Stimulated activated CD8-positive, alpha-beta memory T cell treated with anti-CD3 and anti-CD28 coated beads, Interleukin-2, amount 100 ng/mL, for 1 hour (primary cell): Measurements from ENCODE around the gene GFOD1.

Source experiments
- DNase-seq, 2 donors: peaks; one replicate each; pipeline ENCODE4 v3.0.0-alpha.2; 2020; ENCODE audit warnings: low read depth in 2 of 2

Gene GFOD1

GRCh38 chr6:13425270-13425873, 62.0 kb downstream of the GFOD1 start:
- no peak for DNase-seq

GRCh38 chr6:13423252-13423651, 64.1 kb downstream of the GFOD1 start:
- DNase-seq, result no peak

DNA sequence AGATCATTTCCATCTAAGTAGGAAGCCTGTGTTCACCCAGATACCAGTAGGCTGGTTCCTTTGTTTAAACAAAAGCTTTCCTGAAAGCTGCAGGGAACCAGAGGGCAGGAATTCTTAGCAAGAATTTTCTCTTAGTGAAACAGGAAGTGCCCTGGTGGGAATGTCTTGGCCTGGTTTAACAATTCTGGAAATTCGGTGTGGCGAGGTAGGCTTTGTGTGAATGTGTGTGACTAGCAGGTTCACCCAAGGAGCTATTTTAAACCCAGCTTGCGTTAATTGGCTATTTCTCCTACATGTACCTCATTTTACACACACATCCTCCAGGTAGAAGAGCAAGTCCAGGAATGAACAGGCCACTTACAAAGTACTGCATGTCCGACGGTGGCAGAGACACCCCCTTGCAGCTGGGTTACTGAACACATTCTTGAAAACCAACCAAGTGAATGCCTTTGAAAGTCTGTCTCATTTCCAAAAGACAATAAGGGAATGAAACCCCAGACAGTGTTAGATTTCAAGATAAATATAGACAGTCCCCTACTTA, 64.6 kb downstream of the GFOD1 start:
- DNase-seq, result no peak

- DNase-seq, result no peak
Measured at GRCh38 chr6:13421425-13422059, 65.9 kb downstream of the GFOD1 start.

DNA sequence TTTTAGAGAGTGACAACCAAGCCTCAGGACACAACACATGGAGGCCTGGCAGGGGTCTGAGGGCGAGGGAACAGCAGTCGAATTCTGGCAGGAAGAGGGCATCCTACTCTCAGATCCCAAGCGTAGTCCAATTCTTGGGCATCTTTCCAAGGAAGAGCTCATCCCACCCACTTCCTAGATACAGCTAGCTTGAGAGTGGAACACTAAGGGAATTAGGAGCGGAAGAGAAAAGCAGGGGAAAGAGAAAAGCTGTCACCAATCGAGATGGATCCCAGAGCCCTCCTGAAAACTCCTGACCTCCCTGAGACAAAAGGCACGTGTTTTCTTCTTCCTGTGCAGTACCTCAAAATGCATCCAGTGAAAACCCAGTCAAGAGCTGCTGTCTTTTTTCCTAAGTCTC, 67.1 kb downstream of the GFOD1 start:
- no peak for DNase-seq

DNA sequence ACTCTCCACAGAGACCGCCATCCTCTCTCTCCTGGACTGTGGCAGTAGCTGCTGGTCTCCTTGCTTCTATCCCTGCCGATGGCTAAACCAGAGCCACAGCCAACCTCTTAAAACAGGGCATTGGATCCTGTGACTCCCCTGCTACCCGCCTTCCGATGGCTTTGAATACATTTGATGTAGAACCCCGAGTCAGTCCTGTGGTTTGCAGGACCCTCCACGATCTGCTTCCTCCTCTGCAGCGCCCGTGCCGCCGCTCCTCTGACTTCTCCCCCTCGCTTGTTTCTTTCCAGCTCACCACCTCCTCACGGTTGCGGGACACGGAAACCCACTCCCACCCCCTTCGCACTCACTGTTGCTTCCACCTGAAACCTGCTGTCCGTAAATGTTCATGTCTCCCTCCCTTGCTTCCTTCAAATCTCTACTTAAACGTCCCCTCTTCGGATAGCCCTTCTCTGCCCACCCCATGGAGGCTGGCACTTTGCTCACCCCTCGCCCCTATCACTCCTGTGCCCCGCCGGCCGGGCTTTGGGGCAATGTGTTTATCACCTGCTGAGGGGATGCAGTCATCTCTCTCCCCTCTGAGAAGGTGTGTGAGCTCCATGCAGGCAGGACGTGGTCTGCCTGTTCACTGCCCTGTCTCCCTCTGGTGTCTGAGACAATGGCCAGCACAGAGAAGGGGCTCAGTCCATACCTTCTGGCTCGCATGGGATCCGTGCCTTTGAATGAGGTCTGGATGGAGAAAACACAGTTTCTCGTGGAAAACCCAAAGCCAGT, 67.8 kb downstream of the GFOD1 start:
- DNase-seq, result no peak

DNA sequence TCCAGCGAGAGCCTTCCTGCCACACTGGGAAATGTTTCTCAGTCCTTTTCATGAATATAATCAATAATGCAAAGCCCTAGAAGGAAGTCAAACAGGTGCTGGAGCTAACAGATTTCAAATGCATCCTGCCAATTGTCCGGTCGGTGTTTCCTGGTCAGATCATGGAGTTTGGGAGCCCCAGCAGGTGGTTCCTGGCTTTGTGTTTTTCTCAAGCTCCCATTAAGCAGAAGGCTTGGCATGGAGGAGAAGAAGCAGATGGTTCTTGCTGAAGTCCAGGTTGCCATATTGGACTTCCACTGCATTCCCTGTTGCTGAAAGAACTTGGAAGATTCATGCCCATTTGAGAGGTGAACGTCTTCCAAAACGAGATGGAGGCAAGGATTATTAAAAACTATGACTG, 68.6 kb downstream of the GFOD1 start:
- no peak for DNase-seq

DNA sequence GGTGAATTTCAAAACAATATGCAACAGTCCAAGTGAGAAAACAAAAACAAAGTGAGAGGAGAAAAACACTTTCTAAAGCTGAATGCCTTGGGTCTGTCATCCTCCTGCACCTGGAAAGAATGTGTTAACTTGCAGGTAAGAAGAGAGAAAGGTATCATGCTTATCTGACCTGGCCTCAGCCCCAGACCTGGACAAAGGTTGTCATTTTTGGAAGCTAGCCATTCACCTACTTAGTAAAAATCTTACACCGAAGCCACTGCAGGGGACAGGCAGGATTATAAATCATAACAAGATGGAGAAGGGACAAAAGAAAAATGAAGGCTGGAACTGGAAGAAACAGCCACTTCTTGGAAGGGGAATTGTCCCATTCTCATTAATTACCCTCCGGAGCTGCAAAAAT, 69.4 kb downstream of the GFOD1 start:
- no peak for DNase-seq

GRCh38 chr6:13417431-13417830, 70.0 kb downstream of the GFOD1 start:
- no peak for DNase-seq

DNA sequence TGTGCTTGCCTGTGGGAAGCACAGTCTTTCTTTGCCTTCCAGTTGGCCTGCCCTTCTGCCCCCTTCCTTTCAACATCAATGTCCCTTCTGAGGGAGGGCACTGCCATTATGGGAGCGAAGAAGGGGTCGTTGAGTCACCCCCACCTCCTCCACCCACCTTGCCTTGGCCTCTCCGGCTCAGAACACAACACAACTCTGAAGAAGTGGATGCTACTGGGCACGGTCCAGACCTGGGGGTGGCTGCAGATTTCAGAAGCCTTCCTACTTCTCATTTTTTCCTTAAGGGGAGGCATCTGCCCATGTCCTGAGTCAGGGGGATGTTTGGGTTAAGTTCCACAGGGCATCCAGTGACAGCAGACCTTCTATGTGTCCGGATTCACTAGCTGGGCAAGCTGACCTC, 72.1 kb downstream of the GFOD1 start:
- no peak for DNase-seq

GRCh38 chr6:13413900-13414555, 73.4 kb downstream of the GFOD1 start:
- DNase-seq, result no peak

DNA sequence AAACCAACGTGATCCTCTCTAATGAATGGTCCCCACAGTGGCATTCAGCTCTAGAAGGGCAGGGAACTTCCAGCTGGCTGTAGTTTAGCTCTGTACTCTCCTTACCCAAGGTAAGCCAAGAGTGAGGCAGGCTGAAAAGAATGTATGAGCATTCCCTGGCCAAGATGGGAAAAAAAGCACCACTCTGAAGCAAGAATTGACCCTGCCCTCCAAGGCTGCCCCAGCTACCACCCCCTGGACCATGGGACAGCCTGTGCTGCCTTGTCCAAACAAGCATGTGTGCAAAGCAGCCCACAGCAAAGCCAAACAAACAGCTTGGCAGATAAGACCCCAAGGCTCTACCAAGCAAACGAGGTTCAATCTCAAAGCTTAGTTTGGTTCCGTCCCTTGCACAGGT, 73.9 kb downstream of the GFOD1 start:
- no peak for DNase-seq

DNA sequence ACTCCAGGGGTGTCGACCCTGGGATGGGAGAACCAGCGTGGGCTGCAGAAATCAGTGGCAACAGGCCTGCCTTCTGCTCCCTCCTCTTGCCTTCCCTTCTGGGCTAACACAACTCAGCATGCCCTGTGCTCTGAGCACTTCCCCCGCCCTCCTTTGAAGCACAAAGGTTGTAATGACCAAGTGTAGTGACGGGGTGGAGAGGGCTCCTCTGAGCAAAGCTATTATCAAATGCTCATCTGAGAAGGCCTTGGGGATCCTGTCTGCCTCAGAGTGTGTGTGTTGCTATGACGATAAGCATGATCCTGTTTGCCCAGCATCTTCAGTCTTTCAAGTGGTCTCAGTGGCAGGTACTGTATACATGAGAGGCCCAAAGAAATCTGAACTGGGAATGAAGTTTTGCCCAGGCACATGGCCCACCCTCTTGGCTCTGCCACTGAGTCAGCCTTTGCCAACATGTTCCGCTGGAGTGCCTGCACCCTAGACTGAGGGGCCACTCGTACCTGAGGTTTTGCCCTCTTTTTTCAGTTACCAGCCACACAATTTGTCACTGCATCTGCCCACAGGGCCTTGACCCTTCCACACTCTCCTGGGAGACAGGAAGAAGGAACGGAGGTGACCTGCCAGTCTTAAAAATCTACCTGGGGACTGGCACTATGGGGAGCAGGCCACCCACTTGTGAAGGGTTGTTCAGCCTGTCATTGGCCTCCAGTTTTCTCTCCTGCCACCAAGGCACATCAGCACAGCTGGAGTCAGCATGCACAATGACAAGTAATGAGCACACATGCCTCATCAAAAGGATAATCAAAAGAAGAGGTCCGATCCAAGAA, 74.5 kb downstream of the GFOD1 start:
- DNase-seq, result no peak

DNA sequence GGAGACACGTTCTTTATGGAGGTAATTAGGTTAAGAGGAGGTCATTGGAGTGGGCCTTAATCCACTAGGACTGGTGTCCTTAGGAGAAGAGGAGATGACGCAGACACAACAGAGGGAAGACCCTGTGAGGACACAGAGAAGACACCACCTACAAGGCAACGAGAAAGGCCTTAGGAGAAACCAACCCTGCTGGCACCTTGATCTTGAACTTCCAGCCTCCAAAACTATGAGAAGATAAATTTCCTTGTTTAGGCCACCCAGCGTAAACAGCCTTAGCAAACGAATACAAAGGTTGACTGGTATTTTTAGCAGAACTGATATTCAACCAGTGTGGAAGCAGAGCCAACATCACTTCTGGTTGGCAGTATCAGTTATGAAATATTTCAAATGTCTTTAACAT, 75.2 kb downstream of the GFOD1 start:
- DNase-seq, result no peak

GRCh38 chr6:13411484-13411883, 75.9 kb downstream of the GFOD1 start:
- DNase-seq, result no peak

DNA sequence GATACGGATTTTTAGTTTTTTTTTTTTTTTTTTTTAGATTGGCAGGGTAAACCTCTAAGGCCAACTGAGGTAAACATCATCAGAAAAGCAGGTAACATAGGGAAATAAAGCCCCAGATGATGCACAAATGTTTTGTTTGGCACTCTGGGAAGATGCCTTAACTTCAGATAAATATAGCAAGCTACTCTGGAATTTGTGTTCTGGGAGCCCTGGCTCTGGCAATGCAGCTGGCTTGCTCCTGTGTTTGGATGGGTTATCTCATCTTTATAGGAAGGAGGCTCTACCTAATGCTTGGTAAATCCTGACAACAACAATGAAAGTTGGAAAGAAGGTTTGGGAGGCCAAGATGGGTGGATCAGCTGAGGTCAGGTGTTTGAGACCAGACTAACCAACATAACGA, 77.4 kb downstream of the GFOD1 start:
- no peak for DNase-seq

DNA sequence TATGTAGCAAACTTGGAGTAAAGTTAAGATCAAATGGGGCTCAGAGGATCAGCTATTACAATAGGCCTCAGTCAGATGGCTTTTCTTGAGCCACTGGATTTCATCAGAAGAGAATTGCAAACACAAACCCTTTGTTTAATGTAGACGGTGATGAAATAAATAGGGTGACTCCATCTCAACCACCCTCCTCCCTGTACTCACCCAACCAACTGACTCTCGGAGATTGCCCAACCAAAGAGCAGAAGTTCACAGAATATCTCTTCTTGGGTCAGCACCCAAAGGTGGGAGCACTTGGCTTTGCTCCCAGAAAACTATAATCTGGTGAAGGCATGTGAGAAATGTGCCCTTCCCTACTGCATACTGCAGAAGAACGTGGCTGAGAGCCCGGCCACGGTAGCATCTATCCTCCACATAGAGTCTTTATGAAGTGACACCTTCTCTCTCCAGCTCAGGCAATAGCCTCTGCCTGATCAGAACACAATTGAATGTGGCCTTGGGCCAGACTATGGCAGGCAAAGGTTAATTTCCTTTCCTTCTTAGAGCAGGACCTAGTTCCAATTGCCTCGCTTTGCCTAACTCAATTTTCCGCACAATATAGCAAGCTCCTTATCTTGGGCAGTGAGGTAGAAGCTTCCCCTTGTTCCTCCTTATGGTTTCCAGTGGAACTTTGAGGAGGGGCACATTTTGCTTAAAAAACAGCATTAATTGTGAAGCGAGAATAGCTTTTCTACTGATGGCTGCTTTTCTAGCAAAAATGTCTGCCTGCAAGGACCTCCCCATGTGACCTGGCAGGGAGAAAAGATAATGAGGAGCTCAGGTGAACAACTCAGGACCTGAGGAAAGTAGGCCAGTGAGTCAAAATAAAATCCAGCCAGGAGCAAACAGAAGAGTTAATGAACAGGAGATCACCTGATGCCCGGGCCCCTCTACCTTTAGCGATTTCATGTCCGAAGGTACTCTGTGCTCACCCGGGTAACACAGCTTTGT, 79.4 kb downstream of the GFOD1 start:
- DNase-seq, result no peak

- no peak for DNase-seq
Measured at GRCh38 chr6:13407368-13407708, 80.1 kb downstream of the GFOD1 start.

DNA sequence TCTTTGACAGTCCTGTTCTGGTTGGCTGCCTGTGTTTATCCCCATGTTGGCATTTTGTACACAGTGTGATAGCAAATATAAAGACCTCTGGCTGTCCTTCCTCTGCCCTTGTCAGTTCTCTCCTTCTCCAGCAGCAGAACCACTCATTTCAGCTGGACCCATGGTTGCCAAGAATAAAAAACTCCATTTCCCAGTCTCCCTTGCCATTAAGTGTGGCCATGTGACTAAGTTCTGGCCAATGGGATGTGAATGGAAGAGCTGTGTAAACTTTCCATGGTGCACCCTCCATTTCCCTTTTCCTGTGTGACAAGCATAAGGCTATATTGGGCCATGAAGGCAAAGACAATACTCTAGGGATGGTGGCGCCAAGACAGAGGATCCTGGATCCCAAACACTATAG, 80.6 kb downstream of the GFOD1 start:
- DNase-seq, result no peak

GRCh38 chr6:13405961-13406477, 81.4 kb downstream of the GFOD1 start:
- no peak for DNase-seq
